WERI-Rb-1 (cell line): Measurements from ENCODE around the gene C2orf68.

Source experiments
- DNase-seq: peaks from one replicate; pipeline ENCODE4 v3.0.0-alpha.2; 2020
- H3K27ac ChIP-seq: fragments of 250-450 bp; sonication (Bioruptor Pico); 2 replicates; pipeline ENCODE4 v1.5.1; 2020; ENCODE audit warnings: mild to moderate bottlenecking, moderate library complexity
- H3K27me3 ChIP-seq: fragments of 250-450 bp; sonication (Bioruptor Pico); 2 replicates; pipeline ENCODE4 v1.5.1; 2021; ENCODE audit warnings: mild to moderate bottlenecking, low read depth, moderate library complexity; ENCODE audit not compliant: insufficient read depth, severe bottlenecking
- H3K36me3 ChIP-seq: fragments of 250-450 bp; sonication (Bioruptor Pico); 2 replicates; pipeline ENCODE4 v1.5.1; 2020; ENCODE audit warnings: mild to moderate bottlenecking, moderate library complexity
- H3K4me3 ChIP-seq: 2 replicates; pipeline ENCODE4 v1.5.1; 2011; ENCODE audit warnings: low read depth, mild to moderate bottlenecking, control low read depth, low read length
- H3K9me3 ChIP-seq: fragments of 250-450 bp; sonication (Bioruptor Pico); 2 replicates; pipeline ENCODE4 v1.5.1; 2021; ENCODE audit warnings: mild to moderate bottlenecking, moderate library complexity; ENCODE audit not compliant: severe bottlenecking
- CTCF ChIP-seq: IDR thresholded peaks from 2 replicates; pipeline ENCODE4 v1.5.1; 2011; ENCODE audit warnings: low read depth, mild to moderate bottlenecking, control low read depth, inconsistent platforms, low read length

The C2orf68 gene

GRCh38 chr2:85589181-85589580, 22.7 kb downstream of the C2orf68 start:
- no peak overlapping the region for H3K27ac ChIP-seq
- no peak for DNase-seq
- H3K4me3 ChIP-seq, result no peak overlapping the region
- H3K9me3 ChIP-seq, result no peaks in the 10 kb centered on the region
- H3K36me3 ChIP-seq, result no peaks in the 10 kb centered on the region
- TF ChIP-seq CTCF, result no peak
- no peaks in the 10 kb centered on the region for H3K27me3 ChIP-seq

- Histone ChIP-seq H3K27me3 (no peaks in the 10 kb centered on the region), H3K9me3 (no peaks in the 10 kb centered on the region), H3K27ac (no peak overlapping the region), H3K4me3 (no peak overlapping the region), H3K36me3 (no peaks in the 10 kb centered on the region)
- DNase-seq, result no peak
- no peak for TF ChIP-seq CTCF
Observed at GRCh38 chr2:85588645-85589044, 23.2 kb downstream of the C2orf68 start.

- H3K4me3 ChIP-seq, result no peak overlapping the region
- 0 out of 2 replicates have a peak overlapping the region, but pooled peaks have one; percentile 15 for H3K27ac ChIP-seq
- no peak for DNase-seq
Observed at GRCh38 chr2:85588236-85588635, 23.6 kb downstream of the C2orf68 start.

GRCh38 chr2:85585781-85586105, 26.1 kb downstream of the C2orf68 start:
- TF ChIP-seq CTCF, result no peak
- H3K9me3 ChIP-seq, result no peaks in the 10 kb centered on the region
- H3K36me3 ChIP-seq, result no peaks in the 10 kb centered on the region
- H3K27ac ChIP-seq, result no peak overlapping the region
- H3K27me3 ChIP-seq, result no peaks in the 10 kb centered on the region
- no peak for DNase-seq
- no peak overlapping the region for H3K4me3 ChIP-seq

More at GRCh38 chr2:85588236-85588635, 23.6 kb downstream of the C2orf68 start:
- Histone ChIP-seq H3K9me3 (no peaks in the 10 kb centered on the region), H3K36me3 (no peaks in the 10 kb centered on the region), H3K27me3 (no peaks in the 10 kb centered on the region)
- TF ChIP-seq CTCF, result no peak

- Histone ChIP-seq H3K4me3 (no peak overlapping the region), H3K36me3 (no peaks in the 10 kb centered on the region), H3K27me3 (no peaks in the 10 kb centered on the region), H3K27ac (no peak overlapping the region), H3K9me3 (no peaks in the 10 kb centered on the region)
- no peak for DNase-seq
- no peak for TF ChIP-seq CTCF
Observed at GRCh38 chr2:85584857-85585780, 26.7 kb downstream of the C2orf68 start.
